NCI-H524 treated with DMSO at 0.1 percent for 48 hours (cell line): ENCODE results near the gene GALNTL6.

Experiments used
- DNase-seq: peaks from one replicate; lab custom pipeline; 2025; lab: John Stamatoyannopoulos, UW

GALNTL6 gene

GRCh38 chr4:173074501-173074946 lies 1261.3 kb downstream of the GALNTL6 start:
- DNase-seq = peak; percentile 3

DNA sequence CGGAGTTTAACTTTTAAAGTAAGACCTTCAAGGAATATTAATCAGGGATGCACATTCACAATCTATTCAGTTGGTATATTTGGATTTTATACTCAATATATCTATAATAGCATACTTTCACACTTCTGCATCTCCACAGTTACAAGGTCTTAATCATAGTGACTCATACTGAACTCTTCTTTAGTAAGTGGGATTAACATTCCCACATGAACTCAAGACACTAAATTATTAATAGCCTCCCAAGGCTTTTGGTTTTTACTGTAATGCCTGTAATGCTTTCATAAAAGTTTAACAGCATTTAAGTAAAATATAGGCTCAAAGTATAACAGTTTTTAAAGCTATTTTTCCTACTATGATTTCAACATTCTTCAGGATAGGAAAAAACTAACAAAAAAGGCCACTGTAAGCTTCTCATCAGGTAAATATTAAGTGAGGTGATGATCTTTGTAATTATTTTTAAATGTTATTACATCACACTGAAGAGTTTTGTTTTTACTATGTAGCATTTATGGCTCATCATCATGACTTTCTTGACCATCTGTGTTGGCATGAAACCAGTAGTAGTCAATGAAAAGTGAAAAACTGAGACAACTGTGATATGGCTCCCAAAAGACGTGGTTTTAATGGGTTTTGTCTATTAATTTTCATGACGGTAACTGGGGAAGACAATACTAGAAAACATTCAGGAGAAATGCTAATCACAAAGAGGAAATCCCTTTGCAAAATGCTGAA lies 1263.9 kb downstream of the GALNTL6 start:
- DNase-seq = no peak

DNA sequence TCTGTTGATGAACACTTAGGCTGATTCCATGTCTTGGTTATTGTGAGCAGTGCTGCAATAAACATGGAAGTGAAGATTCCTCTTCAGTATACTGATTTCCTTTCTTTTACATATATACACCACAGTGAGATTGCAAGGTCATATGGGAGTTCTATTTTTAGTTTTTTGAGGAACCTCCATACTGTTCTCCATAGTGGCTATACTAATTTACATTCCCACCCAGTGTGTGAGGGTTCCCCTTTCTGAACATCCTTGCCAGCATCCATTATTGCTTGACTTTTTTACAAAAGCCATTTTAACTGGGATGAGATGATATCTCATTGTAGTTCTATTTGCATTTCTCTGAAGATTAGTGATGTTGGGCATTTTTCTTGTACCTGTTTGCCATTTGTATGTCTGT lies 1274.9 kb downstream of the GALNTL6 start:
- no peak for DNase-seq
